HEK293 (cell line): Measurements from ENCODE around the gene OLIG2.

Source experiments
- SETDB1 ChIP-seq: IDR thresholded peaks from one replicate; pipeline ENCODE4 v1.6.1; 2017; ENCODE audit warnings: mild to moderate bottlenecking, low read length, moderate library complexity, mixed read lengths; ENCODE audit not compliant: insufficient read length
- SP2 ChIP-seq: fragments of 450-650 bp; formaldehyde crosslinking; IDR thresholded peaks from 2 replicates; pipeline ENCODE4 v1.5.1; 2016; ENCODE audit warnings: missing biosample characterization, missing genetic modification characterization
- YY1 ChIP-seq: fragments of 450-650 bp; formaldehyde crosslinking; IDR thresholded peaks from 2 replicates; pipeline ENCODE4 v1.5.1; 2018; ENCODE audit warnings: missing biosample characterization, missing genetic modification characterization
- YY2 ChIP-seq: fragments of 450-650 bp; formaldehyde crosslinking; IDR thresholded peaks from 2 replicates; pipeline ENCODE4 v1.5.1; 2016; ENCODE audit warnings: missing biosample characterization, missing genetic modification characterization
- ZBTB8A ChIP-seq: fragments of 450-650 bp; formaldehyde crosslinking; IDR thresholded peaks from 2 replicates; pipeline ENCODE4 v1.5.1; 2016; ENCODE audit warnings: missing biosample characterization, missing genetic modification characterization
- ZEB2 ChIP-seq: fragments of 450-650 bp; formaldehyde crosslinking; IDR thresholded peaks from 2 replicates; pipeline ENCODE4 v1.5.1; 2016; ENCODE audit warnings: missing biosample characterization, missing genetic modification characterization
- ZFP41 ChIP-seq: fragments of 450-650 bp; formaldehyde crosslinking; IDR thresholded peaks from 2 replicates; pipeline ENCODE4 v1.5.1; 2016; ENCODE audit warnings: missing biosample characterization, missing genetic modification characterization, borderline replicate concordance
- ZNF140 ChIP-seq: fragments of 450-650 bp; formaldehyde crosslinking; IDR thresholded peaks from 2 replicates; pipeline ENCODE4 v1.5.1; 2016; ENCODE audit warnings: missing biosample characterization, missing genetic modification characterization
- ZNF157 ChIP-seq: fragments of 450-650 bp; formaldehyde crosslinking; IDR thresholded peaks from 2 replicates; pipeline ENCODE4 v1.5.1; 2016; ENCODE audit warnings: missing biosample characterization, missing genetic modification characterization
- ZNF221 ChIP-seq: fragments of 450-650 bp; formaldehyde crosslinking; IDR thresholded peaks from 2 replicates; pipeline ENCODE4 v1.5.1; 2017; ENCODE audit warnings: missing biosample characterization, missing genetic modification characterization, borderline replicate concordance
- ZNF324 ChIP-seq: fragments of 450-650 bp; formaldehyde crosslinking; IDR thresholded peaks from 2 replicates; pipeline ENCODE4 v1.5.1; 2016; ENCODE audit warnings: missing biosample characterization, missing genetic modification characterization
- ZNF350 ChIP-seq: fragments of 450-650 bp; formaldehyde crosslinking; IDR thresholded peaks from 2 replicates; pipeline ENCODE4 v1.5.0; 2017; ENCODE audit warnings: missing biosample characterization, mild to moderate bottlenecking, missing genetic modification characterization
- ZNF391 ChIP-seq: fragments of 450-650 bp; formaldehyde crosslinking; IDR thresholded peaks from 2 replicates; pipeline ENCODE4 v1.5.1; 2016; ENCODE audit warnings: low read depth, missing biosample characterization, missing genetic modification characterization, borderline replicate concordance
- ZNF423 ChIP-seq: fragments of 450-650 bp; formaldehyde crosslinking; IDR thresholded peaks from 2 replicates; pipeline ENCODE4 v1.5.1; 2016; ENCODE audit warnings: missing biosample characterization, missing genetic modification characterization
- ZNF530 ChIP-seq: fragments of 450-650 bp; formaldehyde crosslinking; IDR thresholded peaks from 2 replicates; pipeline ENCODE4 v1.5.1; 2016; ENCODE audit warnings: low read depth, missing biosample characterization, missing genetic modification characterization
- ZNF585B ChIP-seq: fragments of 450-650 bp; formaldehyde crosslinking; IDR thresholded peaks from 2 replicates; pipeline ENCODE4 v1.5.1; 2016; ENCODE audit warnings: missing biosample characterization, missing genetic modification characterization
- ZNF600 ChIP-seq: fragments of 450-650 bp; formaldehyde crosslinking; IDR thresholded peaks from 2 replicates; pipeline ENCODE4 v1.5.1; 2016; ENCODE audit warnings: missing biosample characterization, missing genetic modification characterization
- ZNF626 ChIP-seq: fragments of 450-650 bp; sonication (Bioruptor Pico); formaldehyde crosslinking; IDR thresholded peaks from 2 replicates; pipeline ENCODE4 v1.5.1; 2018; ENCODE audit warnings: missing biosample characterization, missing genetic modification characterization, inconsistent platforms
- ZNF629 ChIP-seq: fragments of 450-650 bp; formaldehyde crosslinking; IDR thresholded peaks from 2 replicates; pipeline ENCODE4 v1.5.1; 2017; ENCODE audit warnings: missing biosample characterization, missing genetic modification characterization
- ZNF660 ChIP-seq: fragments of 450-650 bp; IDR thresholded peaks from 2 replicates; pipeline ENCODE4 v1.5.1; 2018; ENCODE audit warnings: missing biosample characterization, mild to moderate bottlenecking, missing genetic modification characterization
- ZNF792 ChIP-seq: fragments of 450-650 bp; formaldehyde crosslinking; IDR thresholded peaks from 2 replicates; pipeline ENCODE4 v1.5.1; 2016; ENCODE audit warnings: missing biosample characterization, missing genetic modification characterization
- ZSCAN23 ChIP-seq: fragments of 450-650 bp; formaldehyde crosslinking; IDR thresholded peaks from 2 replicates; pipeline ENCODE4 v1.5.1; 2016; ENCODE audit warnings: missing biosample characterization, missing genetic modification characterization
- TF ChIP-seq, protein P1 (sequence below): fragments of 450-650 bp; formaldehyde crosslinking; IDR thresholded peaks from 2 replicates; pipeline ENCODE4 v1.5.1; 2016; ENCODE audit warnings: missing biosample characterization, missing genetic modification characterization
- TF ChIP-seq, protein P2 (sequence below): fragments of 450-650 bp; formaldehyde crosslinking; IDR thresholded peaks from 2 replicates; pipeline ENCODE4 v1.5.1; 2017; ENCODE audit warnings: missing biosample characterization, missing genetic modification characterization
- TF ChIP-seq, protein P3 (sequence below): fragments of 450-650 bp; formaldehyde crosslinking; IDR thresholded peaks from 2 replicates; pipeline ENCODE4 v1.5.1; 2016; ENCODE audit warnings: missing biosample characterization, missing genetic modification characterization, low read depth
- TF ChIP-seq, protein P4 (sequence below): fragments of 450-650 bp; formaldehyde crosslinking; IDR thresholded peaks from 2 replicates; pipeline ENCODE4 v1.5.1; 2016; ENCODE audit warnings: missing biosample characterization, missing genetic modification characterization
- TF ChIP-seq, protein P5 (sequence below): fragments of 450-650 bp; formaldehyde crosslinking; IDR thresholded peaks from 2 replicates; pipeline ENCODE4 v1.5.1; 2016; ENCODE audit warnings: missing biosample characterization, missing genetic modification characterization
- TF ChIP-seq, protein P6 (sequence below): fragments of 450-650 bp; formaldehyde crosslinking; IDR thresholded peaks from 2 replicates; pipeline ENCODE4 v1.5.1; 2017; ENCODE audit warnings: missing biosample characterization, missing genetic modification characterization
- TF ChIP-seq, protein P7 (sequence below): fragments of 450-650 bp; formaldehyde crosslinking; IDR thresholded peaks from 2 replicates; pipeline ENCODE4 v1.5.1; 2016; ENCODE audit warnings: missing biosample characterization, missing genetic modification characterization

The OLIG2 gene

DNA sequence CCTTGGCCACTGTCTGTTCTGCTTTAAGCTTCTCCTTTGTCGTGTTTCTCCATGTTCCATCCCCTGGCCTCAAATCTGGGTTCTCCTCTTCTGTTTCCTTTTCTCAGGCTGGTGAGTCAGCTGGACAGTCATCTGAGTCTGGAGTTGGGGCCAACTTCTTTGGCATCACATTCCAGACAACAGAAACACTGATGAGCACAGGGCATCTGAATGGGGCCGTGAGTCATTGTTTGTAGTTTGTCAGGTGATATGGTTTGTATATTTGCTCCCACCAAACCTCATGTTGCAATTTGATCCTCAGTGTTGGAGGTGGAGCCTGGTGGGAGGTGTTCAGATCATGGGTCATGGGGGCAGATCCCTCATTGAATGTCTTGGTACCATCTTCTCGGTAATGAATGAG, 14.3 kb upstream of the OLIG2 start (continued):
- TF ChIP-seq ZNF157 (tag by site-specific recombination) (no peak), ZBTB8A (no peak), ZNF350 (tag by site-specific recombination) (no peak), ZFP41 (no peak), ZNF792 (tag by site-specific recombination) (no peak), ZNF626 (tag by site-specific recombination) (no peak), ZEB2 (tag by site-specific recombination) (0 out of 2 replicates have a peak, but pooled peaks have one; percentile 24), ZNF530 (tag by site-specific recombination) (no peak), SETDB1 (no peak), SP2 (tag by site-specific recombination) (no peak), ZNF423 (tag by site-specific recombination) (no peak), ZSCAN23 (tag by site-specific recombination) (peak; percentile 32; the same call in 1 of the 2 replicates), ZNF600 (peak; percentile 93), YY2 (tag by site-specific recombination) (no peak), ZNF140 (tag by site-specific recombination) (no peak), ZNF629 (tag by site-specific recombination) (peak; percentile 91), ZNF585B (tag by site-specific recombination) (no peak), ZNF221 (no peak), YY1 (tag by site-specific recombination) (no peak), ZNF324 (peak; percentile 59; the same call in 1 of the 2 replicates), ZNF660 (tag by site-specific recombination) (peak; percentile 90), ZNF391 (tag by site-specific recombination) (no peak)
- TF ChIP-seq, protein P1, sequence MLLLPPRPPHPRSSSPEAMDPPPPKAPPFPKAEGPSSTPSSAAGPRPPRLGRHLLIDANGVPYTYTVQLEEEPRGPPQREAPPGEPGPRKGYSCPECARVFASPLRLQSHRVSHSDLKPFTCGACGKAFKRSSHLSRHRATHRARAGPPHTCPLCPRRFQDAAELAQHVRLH (tag by site-specific recombination) = no peak
- TF ChIP-seq, protein P2, sequence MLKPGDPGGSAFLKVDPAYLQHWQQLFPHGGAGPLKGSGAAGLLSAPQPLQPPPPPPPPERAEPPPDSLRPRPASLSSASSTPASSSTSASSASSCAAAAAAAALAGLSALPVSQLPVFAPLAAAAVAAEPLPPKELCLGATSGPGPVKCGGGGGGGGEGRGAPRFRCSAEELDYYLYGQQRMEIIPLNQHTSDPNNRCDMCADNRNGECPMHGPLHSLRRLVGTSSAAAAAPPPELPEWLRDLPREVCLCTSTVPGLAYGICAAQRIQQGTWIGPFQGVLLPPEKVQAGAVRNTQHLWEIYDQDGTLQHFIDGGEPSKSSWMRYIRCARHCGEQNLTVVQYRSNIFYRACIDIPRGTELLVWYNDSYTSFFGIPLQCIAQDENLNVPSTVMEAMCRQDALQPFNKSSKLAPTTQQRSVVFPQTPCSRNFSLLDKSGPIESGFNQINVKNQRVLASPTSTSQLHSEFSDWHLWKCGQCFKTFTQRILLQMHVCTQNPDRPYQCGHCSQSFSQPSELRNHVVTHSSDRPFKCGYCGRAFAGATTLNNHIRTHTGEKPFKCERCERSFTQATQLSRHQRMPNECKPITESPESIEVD (tag by site-specific recombination) = no peak
- TF ChIP-seq, protein P3, sequence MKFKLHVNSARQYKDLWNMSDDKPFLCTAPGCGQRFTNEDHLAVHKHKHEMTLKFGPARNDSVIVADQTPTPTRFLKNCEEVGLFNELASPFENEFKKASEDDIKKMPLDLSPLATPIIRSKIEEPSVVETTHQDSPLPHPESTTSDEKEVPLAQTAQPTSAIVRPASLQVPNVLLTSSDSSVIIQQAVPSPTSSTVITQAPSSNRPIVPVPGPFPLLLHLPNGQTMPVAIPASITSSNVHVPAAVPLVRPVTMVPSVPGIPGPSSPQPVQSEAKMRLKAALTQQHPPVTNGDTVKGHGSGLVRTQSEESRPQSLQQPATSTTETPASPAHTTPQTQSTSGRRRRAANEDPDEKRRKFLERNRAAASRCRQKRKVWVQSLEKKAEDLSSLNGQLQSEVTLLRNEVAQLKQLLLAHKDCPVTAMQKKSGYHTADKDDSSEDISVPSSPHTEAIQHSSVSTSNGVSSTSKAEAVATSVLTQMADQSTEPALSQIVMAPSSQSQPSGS (tag by site-specific recombination) = no peak
- TF ChIP-seq, protein P4, sequence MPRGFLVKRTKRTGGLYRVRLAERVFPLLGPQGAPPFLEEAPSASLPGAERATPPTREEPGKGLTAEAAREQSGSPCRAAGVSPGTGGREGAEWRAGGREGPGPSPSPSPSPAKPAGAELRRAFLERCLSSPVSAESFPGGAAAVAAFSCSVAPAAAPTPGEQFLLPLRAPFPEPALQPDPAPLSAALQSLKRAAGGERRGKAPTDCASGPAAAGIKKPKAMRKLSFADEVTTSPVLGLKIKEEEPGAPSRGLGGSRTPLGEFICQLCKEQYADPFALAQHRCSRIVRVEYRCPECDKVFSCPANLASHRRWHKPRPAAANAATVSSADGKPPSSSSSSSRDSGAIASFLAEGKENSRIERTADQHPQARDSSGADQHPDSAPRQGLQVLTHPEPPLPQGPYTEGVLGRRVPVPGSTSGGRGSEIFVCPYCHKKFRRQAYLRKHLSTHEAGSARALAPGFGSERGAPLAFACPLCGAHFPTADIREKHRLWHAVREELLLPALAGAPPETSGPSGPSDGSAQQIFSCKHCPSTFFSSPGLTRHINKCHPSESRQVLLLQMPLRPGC = peak; percentile 84
- TF ChIP-seq, protein P5, sequence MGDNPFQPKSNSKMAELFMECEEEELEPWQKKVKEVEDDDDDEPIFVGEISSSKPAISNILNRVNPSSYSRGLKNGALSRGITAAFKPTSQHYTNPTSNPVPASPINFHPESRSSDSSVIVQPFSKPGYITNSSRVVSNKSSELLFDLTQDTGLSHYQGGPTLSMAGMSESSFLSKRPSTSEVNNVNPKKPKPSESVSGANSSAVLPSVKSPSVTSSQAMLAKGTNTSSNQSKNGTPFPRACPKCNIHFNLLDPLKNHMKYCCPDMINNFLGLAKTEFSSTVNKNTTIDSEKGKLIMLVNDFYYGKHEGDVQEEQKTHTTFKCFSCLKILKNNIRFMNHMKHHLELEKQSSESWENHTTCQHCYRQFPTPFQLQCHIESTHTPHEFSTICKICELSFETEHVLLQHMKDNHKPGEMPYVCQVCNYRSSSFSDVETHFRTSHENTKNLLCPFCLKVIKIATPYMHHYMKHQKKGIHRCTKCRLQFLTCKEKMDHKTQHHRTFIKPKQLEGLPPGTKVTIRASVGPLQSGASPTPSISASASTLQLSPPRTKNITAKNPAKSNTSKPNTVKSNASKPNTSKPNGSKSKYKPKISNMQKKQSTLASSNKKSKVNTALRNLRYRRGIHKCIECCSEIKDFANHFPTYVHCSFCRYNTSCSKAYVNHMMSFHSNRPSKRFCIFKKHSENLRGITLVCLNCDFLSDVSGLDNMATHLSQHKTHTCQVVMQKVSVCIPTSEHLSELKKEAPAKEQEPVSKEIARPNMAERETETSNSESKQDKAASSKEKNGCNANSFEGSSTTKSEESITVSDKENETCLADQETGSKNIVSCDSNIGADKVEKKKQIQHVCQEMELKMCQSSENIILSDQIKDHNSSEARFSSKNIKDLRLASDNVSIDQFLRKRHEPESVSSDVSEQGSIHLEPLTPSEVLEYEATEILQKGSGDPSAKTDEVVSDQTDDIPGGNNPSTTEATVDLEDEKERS (tag by site-specific recombination) = no peak; the same call in 1 of the 2 replicates
- TF ChIP-seq, protein P6, sequence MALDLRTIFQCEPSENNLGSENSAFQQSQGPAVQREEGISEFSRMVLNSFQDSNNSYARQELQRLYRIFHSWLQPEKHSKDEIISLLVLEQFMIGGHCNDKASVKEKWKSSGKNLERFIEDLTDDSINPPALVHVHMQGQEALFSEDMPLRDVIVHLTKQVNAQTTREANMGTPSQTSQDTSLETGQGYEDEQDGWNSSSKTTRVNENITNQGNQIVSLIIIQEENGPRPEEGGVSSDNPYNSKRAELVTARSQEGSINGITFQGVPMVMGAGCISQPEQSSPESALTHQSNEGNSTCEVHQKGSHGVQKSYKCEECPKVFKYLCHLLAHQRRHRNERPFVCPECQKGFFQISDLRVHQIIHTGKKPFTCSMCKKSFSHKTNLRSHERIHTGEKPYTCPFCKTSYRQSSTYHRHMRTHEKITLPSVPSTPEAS (tag by site-specific recombination) = no peak
- TF ChIP-seq, protein P7, sequence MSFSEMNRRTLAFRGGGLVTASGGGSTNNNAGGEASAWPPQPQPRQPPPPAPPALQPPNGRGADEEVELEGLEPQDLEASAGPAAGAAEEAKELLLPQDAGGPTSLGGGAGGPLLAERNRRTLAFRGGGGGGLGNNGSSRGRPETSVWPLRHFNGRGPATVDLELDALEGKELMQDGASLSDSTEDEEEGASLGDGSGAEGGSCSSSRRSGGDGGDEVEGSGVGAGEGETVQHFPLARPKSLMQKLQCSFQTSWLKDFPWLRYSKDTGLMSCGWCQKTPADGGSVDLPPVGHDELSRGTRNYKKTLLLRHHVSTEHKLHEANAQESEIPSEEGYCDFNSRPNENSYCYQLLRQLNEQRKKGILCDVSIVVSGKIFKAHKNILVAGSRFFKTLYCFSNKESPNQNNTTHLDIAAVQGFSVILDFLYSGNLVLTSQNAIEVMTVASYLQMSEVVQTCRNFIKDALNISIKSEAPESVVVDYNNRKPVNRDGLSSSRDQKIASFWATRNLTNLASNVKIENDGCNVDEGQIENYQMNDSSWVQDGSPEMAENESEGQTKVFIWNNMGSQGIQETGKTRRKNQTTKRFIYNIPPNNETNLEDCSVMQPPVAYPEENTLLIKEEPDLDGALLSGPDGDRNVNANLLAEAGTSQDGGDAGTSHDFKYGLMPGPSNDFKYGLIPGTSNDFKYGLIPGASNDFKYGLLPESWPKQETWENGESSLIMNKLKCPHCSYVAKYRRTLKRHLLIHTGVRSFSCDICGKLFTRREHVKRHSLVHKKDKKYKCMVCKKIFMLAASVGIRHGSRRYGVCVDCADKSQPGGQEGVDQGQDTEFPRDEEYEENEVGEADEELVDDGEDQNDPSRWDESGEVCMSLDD (tag by site-specific recombination) = 0 out of 2 replicates have a peak, but pooled peaks have one; percentile 39
